ENCODE measurements around the gene PRR23A. TPM values are rescaled to one million over a fixed set of nuclear protein-coding genes. Genes with fewer than 3 reads are reported as not detected.

Gene PRR23A
- total RNA-seq (not detected), polyA plus RNA-seq (not detected)
- long read RNA-seq, donor 1: 0 reads
- long read RNA-seq, donor 2: 0 reads
- long read RNA-seq, donor 3: 0 reads
- long read RNA-seq, donor 4: 0 reads
- long read RNA-seq, donor 5: 0 reads

DNA sequence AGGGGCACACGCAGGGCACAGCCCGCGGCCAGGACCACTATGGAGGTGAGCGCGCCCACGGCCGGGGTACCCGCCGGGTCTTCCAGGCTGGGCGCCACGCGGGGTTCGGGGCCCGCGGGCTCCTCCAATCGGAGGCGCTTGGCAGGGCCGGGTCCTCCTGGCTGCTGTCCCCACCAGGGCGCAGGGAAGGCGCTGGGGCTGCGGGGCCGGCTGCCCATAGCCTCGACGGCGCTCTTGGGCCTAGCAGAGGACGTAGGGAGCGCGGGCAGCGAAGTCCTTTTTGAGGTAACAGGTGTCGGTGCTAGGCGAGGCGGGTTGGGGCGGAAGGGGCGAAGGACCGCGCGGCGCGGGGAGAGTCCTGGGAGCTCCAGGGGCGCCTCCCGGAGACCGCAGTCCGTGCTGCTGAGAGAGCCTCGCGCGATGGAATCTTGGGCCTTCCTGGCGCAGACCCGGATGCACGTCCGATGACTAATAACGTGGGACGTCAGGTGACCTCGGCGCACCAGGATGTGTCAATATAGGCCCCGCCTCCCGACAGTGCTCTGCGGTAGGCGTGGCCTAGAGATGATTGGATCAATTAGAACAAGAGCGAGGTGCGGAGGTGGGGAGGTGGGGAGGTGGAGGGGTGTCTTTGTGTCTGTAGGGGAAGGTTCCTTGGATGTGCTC lies at the start of gene PRR23A:
Gene PRR23A (minus strand): TSS at position 218 of the 666 bp plus-strand sequence. CDS start 0 bp downstream, at position 218.
- Histone ChIP-seq H3K9ac (ENCODE audit: insufficient read depth in 1 of 2, low read length in 2 of 2) (no peak within 1 kb of the TSS), H3K4me3 (no peak within 1 kb of the TSS), H3K27me3 (ENCODE audit: control insufficient read depth in 3 of 3, insufficient read depth in 3 of 3, low read length in 2 of 3) (no peaks in the 10 kb centered on the region), H3K9me3 (ENCODE audit: control insufficient read depth in 4 of 4, insufficient read depth in 3 of 4, low read length in 3 of 4) (peaks cover 0 to 13% (median 0%) of the 10 kb centered on the region in 4 donors), H3K36me3 (ENCODE audit: control insufficient read depth in 4 of 4, insufficient read depth in 4 of 4, low read length in 4 of 4) (no peaks in the 10 kb centered on the region), H3K27ac (ENCODE audit: low read depth in 1 of 2, low read length in 1 of 2) (no peak within 1 kb of the TSS), H3K4me1 (ENCODE audit: control insufficient read depth in 5 of 5, insufficient read depth in 5 of 5, low read length in 5 of 5) (no peaks in the 10 kb centered on the region)
- DNase-seq (no peak), ATAC-seq (ENCODE audit: insufficient read depth, low FRiP score) (no peak)
- TF ChIP-seq, protein P1, sequence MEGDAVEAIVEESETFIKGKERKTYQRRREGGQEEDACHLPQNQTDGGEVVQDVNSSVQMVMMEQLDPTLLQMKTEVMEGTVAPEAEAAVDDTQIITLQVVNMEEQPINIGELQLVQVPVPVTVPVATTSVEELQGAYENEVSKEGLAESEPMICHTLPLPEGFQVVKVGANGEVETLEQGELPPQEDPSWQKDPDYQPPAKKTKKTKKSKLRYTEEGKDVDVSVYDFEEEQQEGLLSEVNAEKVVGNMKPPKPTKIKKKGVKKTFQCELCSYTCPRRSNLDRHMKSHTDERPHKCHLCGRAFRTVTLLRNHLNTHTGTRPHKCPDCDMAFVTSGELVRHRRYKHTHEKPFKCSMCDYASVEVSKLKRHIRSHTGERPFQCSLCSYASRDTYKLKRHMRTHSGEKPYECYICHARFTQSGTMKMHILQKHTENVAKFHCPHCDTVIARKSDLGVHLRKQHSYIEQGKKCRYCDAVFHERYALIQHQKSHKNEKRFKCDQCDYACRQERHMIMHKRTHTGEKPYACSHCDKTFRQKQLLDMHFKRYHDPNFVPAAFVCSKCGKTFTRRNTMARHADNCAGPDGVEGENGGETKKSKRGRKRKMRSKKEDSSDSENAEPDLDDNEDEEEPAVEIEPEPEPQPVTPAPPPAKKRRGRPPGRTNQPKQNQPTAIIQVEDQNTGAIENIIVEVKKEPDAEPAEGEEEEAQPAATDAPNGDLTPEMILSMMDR (IDR thresholded peaks at IDR 0.05; ENCODE audit: control extremely low read depth, extremely low read depth): no peak
- 71 to 76% methylated on average over 60 of the region's 60 CpGs for WGBS, 2 donors

DNA sequence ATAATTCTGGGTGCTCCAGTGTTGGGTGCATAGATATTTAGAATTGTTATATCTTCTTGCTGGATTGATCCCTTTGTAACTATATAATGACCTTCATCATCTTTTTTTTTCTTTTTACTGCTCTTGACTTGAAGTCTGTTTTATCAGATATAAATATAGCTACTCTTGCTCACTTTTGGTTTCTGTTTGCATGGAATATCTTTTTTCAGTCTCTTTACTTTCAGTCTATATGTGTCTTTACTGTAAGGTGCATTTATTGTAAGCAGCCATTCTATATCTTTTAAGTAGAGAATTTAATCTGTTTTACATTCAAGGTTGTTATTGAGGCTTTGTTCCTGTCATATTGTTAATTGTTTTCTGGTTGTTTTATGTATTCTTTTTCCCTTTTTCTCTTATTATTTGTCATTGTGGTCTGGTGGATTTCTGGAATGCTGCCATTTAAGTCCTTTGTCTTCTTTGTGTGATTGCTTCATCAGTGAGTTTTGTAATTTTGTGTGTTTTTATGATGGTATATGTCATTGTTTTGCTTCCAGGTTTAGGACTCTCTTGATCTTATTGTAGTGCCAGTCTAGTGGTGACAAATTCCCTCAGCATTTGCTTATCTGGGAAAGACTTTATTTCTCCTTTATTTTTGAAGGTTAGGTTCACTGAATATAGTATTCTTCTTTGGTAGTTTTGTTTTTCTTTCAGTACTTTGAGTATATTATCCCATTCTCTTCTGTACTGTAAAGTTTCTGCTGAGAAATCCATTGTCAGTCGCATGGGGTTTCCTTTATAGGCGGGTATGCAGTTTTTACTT lies 46.9 kb upstream of the PRR23A start:
- DNase-seq (no peak), ATAC-seq (ENCODE audit: insufficient read depth, low FRiP score) (no peak)
- Histone ChIP-seq H3K4me3 (no peak overlapping the region), H3K9me3 (ENCODE audit: control insufficient read depth in 4 of 4, insufficient read depth in 3 of 4, low read length in 3 of 4) (peaks cover 0 to 8% (median 8%) of the 10 kb centered on the region in 4 donors), H3K36me3 (ENCODE audit: control insufficient read depth in 4 of 4, insufficient read depth in 4 of 4, low read length in 4 of 4) (no peaks in the 10 kb centered on the region), H3K27me3 (ENCODE audit: control insufficient read depth in 3 of 3, insufficient read depth in 3 of 3, low read length in 2 of 3) (no peaks in the 10 kb centered on the region), H3K27ac (ENCODE audit: low read depth in 1 of 2, low read length in 1 of 2) (no peak overlapping the region), H3K4me1 (ENCODE audit: control insufficient read depth in 5 of 5, insufficient read depth in 5 of 5, low read length in 5 of 5) (no peaks in the 10 kb centered on the region), H3K9ac (ENCODE audit: insufficient read depth in 1 of 2, low read length in 2 of 2) (no peak overlapping the region)
- WGBS, 2 donors: 65 to 76% methylated on average over 2 of the region's 2 CpGs
- TF ChIP-seq, protein P1 (IDR thresholded peaks at IDR 0.05; ENCODE audit: control extremely low read depth, extremely low read depth): no peak

DNA sequence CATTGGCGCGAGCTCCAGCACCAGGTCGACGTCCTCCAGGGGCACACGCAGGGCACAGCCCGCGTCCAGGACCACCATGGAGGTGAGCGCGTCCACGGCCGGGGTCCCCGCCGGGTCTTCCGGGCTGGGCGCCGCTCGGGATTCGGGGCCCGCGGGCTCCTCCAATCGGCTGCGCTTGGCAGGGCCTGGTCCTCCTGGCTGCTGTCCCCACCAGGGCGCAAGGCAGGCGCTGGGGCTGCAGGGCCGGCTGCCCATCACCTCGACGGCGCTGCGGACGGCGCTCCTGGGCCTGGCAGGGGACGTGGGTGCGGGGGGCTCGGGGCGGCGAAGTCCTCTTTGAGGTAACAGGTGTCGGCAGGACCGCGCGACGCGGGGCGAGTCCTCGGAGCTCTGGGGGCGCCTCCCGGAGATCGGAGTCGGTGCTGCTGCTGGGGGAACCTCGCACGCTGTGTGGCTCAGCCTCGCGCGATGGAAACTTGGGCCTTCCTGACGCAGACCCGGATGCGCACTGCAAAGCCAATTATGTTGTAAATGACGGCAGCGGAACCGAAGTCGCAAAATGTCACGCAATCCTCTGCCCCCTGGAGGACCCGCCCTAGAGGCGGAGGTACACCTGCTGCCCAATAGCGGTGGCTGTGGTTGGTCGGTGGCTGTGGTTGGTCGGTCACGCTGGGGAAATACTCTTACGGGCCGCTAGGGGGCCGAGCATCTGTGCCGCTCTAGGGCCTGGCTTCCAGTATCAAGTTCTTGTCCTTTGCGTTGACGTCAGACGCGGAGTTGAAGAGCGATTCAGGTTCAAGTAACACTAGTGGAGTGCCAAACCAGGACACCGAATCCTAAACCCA lies 38.5 kb upstream of the PRR23A start, which contains the start of gene PRR23C:
Gene PRR23C (minus strand): TSS at position 527 of the 845 bp plus-strand sequence. CDS start 272 bp downstream, at position 255.
- Histone ChIP-seq H3K9me3 (ENCODE audit: control insufficient read depth in 4 of 4, insufficient read depth in 3 of 4, low read length in 3 of 4) (peaks cover 0 to 21% (median 5%) of the 10 kb centered on the region in 4 donors), H3K4me1 (ENCODE audit: control insufficient read depth in 5 of 5, insufficient read depth in 5 of 5, low read length in 5 of 5) (no peaks in the 10 kb centered on the region), H3K4me3 (no peak within 1 kb of the TSS), H3K27ac (ENCODE audit: low read depth in 1 of 2, low read length in 1 of 2) (no peak within 1 kb of the TSS), H3K36me3 (ENCODE audit: control insufficient read depth in 4 of 4, insufficient read depth in 4 of 4, low read length in 4 of 4) (no peaks in the 10 kb centered on the region), H3K27me3 (ENCODE audit: control insufficient read depth in 3 of 3, insufficient read depth in 3 of 3, low read length in 2 of 3) (no peaks in the 10 kb centered on the region), H3K9ac (ENCODE audit: insufficient read depth in 1 of 2, low read length in 2 of 2) (no peak within 1 kb of the TSS)
- ATAC-seq (ENCODE audit: insufficient read depth, low FRiP score) (no peak), DNase-seq (no peak)
- 44 to 56% methylated on average over 72 to 77 of the region's 77 CpGs for WGBS, 2 donors
- TF ChIP-seq, protein P1 (IDR thresholded peaks at IDR 0.05; ENCODE audit: control extremely low read depth, extremely low read depth): no peak

Data from lung (tissue), 16 donors.